Stimulated activated CD8-positive, alpha-beta memory T cell treated with anti-CD3 and anti-CD28 coated beads, Interleukin-12 subunit alpha, Interleukin-12 subunit beta, amount 100 ng/mL, for 24 hours (primary cell): ENCODE results near the gene CRYAB.
"Not testable (repeated sequence)": the region's sequence is repeated elsewhere in the genome, so short reads cannot be mapped to it uniquely, and the experiment has no call there.

Source experiments
- DNase-seq: peaks from one replicate; pipeline ENCODE4 v3.0.0-alpha.2; 2020; ENCODE audit errors: extremely low read depth

CRYAB gene

GRCh38 chr11:111933872-111934271 is 22.3 kb upstream of the CRYAB start:
- DNase-seq = no peak

DNA sequence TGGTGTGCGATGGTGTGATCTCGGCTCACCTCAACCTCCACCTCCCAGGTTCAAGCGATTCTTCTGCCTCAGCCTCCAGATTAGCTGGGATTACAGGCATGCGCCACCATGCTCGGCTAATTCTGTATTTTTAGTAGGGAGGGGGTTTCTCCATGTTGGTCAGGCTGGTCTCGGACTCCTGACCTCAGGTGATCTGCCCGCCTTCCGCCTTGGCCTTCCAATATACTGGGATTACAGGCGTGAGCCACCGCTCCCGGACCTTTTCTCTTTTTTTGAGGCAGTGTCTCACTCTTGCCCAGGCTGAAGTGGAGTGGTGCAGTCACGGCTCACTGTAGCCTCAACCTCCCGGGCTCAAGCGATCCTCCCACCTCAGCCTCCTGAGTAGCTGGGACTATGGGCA is 21.6 kb upstream of the CRYAB start:
- not testable (repeated sequence) for DNase-seq

DNA sequence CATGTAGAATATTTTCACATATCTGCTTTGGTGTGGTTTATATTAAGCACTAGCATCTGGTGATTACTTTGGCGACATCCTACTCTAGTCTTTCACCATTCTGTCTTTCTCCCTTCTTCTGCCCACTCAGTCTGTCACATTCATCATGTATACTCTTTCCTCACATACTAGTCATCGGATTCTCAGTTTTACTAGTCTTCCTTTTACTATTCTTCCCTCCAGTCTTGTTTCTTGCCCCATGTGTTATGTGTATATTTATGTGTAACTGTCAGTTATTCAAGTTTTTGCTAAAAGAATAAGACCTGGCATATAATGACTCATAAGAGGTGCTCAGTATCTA is 21.0 kb upstream of the CRYAB start:
- no peak for DNase-seq

DNA sequence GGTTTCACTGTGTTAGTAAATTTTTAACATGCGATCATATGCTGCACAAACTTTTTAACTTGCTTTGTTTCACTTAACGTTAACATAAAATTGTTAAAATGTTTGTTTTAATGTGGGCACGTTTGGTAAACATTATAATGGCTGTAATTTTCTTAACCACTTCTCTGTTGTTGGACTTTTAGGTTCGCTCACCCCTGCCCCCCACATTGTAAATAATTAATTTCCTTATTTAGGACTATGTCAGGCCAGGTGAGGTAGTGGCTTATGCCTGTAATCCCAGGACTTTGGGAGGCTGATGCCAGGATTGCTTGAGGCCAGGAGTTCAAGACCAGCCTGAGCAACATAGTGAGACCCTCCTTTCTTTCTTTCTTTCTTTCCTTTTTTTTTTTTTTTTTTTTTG is 18.9 kb upstream of the CRYAB start:
- no peak for DNase-seq

GRCh38 chr11:111926505-111927391 is 15.2 kb upstream of the CRYAB start:
- DNase-seq = peak; percentile 83

DNA sequence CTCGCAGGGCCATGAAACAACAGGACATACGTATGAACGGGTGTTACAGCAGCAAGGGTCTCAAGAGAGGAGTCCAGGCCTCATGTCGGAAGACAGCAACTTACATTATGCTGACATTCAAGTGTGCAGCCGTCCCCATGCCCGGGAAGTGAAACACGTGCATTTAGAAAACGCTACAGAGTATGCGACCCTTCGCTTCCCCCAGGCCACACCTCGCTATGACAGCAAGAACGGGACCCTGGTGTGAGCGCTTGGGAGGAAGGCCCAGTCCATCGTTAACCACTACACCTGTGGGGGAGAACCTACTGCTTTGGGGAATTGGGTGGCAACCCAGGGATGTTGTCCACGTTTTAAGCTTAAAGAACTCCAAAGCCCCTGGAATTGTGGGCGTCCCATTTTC is 14.4 kb upstream of the CRYAB start:
- DNase-seq = no peak

DNA sequence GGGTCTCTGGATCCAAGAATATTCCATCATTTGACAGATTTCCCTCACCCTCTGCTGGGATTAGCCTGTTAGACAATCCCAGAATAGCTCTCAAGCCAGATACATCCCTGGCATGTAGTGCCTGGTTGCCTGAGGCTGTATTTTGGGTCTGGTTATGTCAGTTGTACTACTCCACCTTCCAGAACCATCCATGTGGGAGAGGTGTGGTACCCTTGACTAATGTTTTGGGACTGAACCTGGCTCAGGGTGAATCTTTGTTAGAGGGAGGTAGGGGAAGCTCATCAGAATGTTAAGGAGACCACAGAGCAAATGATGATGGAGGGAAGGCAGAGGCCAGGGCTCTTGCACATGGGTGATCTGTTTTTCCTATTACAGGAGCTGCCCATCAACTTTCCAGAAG is 12.4 kb upstream of the CRYAB start:
- DNase-seq = no peak

DNA sequence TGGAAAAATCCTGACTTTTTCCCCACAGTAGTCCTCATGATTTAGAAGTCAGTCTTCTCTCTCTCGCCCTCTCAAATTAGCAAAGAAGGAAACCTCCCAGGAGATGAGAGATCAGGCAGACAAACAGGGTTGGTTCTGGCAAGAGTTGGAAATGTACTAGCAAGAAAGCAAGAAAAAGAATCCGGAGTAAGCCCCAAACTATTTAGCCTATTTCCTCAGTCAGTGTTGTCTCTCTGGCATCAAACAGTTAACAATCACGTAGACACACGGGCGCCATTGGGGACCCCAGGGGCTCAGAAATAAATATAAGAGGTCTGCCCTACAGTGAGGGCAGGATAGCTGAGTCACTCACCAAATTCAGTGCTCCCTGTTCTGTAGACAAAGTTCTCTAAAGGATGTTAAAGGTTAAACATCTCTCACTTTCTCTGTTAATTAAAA is 11.8 kb upstream of the CRYAB start:
- DNase-seq = no peak

GRCh38 chr11:111922803-111923202 is 11.2 kb upstream of the CRYAB start:
- DNase-seq = no peak

DNA sequence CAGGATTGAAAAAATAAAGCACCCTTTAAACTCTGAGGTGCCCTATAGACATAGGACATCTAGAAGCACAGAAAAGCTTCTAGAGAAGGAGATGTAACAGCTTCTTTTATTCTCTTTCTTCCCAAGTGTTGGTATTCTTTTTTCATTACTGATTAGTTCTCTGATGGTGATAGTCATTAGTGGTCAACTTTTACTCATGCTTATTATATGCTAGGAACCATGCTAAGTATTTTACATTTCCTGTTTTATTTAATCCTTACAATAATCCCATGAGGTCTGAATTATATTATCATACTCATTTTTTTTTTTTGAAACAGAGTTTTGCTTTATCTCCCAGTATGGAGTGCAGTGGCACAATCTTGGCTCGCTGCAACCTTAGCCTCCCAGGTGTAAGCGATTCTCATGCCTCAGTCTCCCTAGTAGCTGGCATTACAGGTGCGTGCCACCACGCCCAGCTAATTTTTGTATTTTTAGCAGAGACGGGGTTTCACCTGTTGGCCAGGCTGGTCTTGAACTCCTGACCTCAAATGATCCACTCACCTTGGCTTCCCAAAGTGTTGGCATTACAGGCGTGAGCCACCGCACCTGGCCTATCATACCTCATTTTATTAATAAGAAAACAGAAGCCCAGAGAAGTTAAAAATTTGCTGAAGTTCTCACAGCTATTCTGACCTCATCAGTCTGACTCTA is 10.1 kb upstream of the CRYAB start:
- no peak for DNase-seq

DNA sequence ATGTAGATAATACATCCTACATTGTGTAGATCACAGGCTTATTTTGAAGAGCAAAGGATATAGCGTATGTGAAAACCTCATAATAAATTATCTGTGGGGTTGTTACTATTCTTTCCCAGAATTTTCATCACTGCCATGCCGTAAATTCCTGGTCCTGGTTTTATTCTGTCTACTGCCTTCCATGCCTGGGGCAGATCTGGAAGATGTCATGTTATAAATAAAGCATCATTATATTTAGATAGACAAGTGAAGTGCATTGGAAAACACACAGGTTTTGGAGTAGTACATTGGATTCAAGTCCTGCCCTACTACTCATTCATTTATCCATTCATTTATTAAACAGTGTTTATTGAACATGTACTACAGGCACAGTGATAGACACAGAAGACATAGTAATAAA is 9.3 kb upstream of the CRYAB start:
- DNase-seq = no peak

DNA sequence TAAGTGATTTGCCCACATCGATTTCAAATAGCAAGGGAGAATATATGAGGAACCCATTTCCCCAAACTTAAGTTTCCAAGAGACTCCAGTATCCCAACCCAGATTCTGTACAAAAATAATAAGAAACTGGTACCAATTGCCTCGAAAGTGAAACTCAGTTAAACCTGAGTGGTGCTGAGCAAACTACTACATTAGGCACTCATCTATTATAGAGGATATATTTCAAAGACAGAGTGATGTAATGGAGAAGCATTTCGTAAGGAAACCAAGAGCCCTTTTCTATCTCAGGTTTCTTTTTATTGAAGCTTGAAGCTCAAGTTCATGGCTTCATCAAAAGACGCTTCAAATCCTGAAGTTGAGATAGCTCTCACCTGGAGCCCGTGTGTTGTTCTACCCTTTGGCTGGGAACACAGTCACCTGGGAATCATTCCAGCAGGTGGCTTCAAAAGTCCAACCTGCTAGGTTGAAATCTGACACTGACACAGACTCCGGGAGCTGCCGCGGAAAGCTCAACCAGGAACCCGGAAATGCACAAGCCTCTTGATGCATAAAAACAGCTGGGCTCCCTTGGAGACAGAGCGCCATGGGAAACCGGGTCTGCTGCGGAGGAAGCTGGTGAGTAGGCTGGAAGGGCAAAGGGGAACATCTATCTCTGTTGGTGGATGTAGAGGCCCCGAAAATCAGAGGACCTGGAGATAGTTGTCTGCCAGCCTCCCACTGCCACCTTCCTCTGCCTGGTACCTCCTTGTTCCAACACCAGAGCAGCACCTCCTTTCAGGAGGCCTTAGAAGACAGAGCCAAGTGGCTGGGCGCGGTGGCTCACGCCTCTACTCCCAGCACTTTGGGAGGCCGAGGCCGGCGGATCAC is 7.1 kb upstream of the CRYAB start, which contains the start of gene C11orf52:
C11orf52 (plus strand) TSS at position 524 of the 867 bp plus-strand sequence; CDS start at position 584, 60 bp downstream.
- no peak for DNase-seq

DNA sequence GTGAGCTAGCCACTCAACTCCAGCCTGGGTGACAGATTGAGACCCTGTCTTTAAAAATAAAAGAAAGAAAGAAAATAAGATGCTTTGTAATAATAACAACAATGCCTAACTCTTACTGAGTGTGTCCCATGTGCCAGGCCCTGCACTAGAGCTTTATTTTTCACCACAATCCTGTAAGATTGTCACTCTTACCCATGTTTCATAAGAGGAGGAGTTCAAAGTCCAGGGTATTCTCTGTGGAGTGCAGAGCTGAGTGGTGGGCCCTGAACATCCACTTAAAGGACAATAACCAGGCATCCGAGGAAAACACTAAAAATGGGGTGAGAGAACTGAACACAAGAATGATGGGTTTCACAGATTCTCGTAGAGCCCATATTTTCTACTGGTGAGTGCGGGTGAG is 6.2 kb upstream of the CRYAB start:
- no peak for DNase-seq

- DNase-seq = no peak
Measured at GRCh38 chr11:111917312-111917711, 5.7 kb upstream of the CRYAB start.

- DNase-seq = no peak
Measured at GRCh38 chr11:111916768-111917167, 5.2 kb upstream of the CRYAB start.

DNA sequence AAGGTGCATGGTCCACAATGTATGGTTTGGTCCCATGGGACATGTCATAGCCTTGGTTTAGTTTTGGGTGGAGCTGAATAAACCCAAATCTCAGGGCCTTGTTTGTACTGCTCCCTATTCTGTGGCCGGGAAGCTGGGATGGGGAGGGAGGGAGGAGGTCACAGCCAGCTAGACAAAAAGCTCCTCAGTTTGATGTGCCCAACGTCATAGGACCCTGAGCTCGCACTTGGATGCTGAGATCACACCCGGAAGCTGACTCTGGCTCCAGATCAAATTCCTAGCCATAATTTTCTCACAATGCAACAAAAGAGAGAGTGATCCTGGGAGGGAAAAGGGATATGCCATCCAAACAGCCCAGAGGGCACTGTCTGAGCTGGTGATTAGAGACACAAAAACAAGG is 2.4 kb upstream of the CRYAB start:
- DNase-seq = no peak

DNA sequence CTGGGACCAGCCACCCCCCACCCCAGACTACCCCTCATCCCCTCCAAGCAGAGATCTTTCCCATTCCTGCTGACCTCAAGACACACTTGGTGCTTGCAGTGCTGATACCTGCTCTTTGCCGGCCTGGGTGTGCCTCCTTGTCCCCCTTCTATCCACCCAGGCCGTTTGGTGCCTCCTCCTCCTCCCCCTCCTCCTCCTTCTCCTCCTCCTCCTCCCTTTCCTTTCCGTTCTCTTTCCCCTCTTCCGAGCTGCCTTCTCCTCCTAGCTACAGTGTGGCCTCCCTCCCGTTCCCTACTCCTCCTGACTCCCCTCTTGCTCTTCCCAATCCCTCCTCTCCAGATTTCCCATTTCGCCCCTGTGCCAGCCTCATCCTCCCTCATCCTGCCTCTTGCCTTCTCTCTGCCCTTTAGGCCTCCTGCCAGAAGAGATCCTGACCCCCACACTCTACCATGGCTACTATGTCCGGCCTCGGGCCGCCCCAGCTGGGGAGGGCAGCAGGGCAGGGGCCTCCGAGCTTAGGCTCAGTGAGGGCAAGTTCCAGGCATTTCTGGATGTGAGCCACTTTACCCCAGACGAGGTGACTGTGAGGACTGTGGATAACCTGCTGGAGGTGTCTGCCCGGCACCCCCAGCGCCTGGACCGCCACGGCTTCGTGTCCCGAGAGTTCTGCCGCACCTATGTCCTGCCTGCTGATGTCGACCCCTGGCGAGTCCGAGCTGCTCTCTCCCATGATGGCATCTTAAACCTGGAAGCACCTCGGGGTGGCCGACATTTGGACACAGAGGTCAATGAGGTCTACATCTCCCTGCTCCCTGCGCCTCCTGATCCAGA is 1.7 kb upstream of the CRYAB start:
- no peak for DNase-seq

DNA sequence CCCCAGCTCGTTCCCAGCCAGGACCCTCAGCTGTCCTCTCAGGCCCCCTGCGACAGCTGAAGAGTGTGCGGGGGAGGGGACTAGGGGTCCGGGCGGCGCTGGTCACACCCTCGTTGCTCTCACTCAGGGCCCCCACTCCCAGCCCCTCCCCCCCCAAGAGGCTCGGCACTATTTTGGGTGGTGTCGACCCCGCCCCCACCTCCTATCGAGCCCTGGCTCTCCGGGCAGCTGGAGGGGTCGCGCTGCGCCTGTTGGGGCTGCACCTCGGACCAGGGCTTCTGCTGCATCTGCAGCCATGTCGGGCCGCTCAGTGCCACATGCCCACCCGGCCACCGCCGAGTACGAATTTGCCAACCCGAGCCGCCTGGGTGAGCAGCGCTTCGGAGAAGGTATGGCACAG is 965 bp upstream of the CRYAB start, which contains the start of gene HSPB2:
HSPB2 (plus strand) TSS at position 200 of the 400 bp plus-strand sequence; CDS start at position 296, 96 bp downstream.
- DNase-seq = no peak

- DNase-seq = no peak
Measured at GRCh38 chr11:111910676-111911562, 651 bp downstream of the CRYAB start.

DNA sequence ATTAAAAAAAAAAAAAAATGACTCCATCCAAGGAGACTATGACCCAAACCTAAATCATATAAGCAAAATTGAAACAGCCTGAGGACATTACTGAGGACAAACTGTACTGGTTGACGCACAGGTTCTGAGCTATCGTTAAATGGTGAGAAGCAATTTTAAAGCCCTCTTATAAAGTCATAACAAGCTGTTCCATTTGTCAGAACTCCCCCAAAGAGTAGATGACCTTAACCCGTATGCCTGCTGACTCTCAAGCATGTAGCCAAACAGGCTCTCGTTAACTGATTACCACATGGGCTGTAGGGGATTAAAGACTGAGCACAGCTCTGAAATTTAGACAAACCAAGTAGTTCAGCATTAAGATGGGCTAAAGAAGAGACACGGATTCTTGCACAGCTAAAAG is 2.2 kb downstream of the CRYAB start:
- no peak for DNase-seq
